Adipocyte (in vitro differentiated cells): ENCODE data around the gene TUNAR.
"Not testable (repeated sequence)": the region's sequence is repeated elsewhere in the genome, so short reads cannot be mapped to it uniquely, and the experiment has no call there.

ENCODE experiments used
- DNase-seq: peaks from one replicate; pipeline ENCODE4 v3.0.0-alpha.2; 2015; ENCODE audit warnings: low read depth
- H3K27me3 ChIP-seq: replicated peaks from 2 replicates; pipeline ENCODE4 v1.7.0; 2013; ENCODE audit warnings: mild to moderate bottlenecking, low read length, moderate library complexity; ENCODE audit not compliant: control insufficient read depth, insufficient read depth
- H3K36me3 ChIP-seq: 2 replicates; pipeline ENCODE4 v1.7.0; 2013; ENCODE audit warnings: low read length, mild to moderate bottlenecking, moderate library complexity; ENCODE audit not compliant: control insufficient read depth, insufficient read depth, severe bottlenecking
- H3K4me1 ChIP-seq: 2 replicates; pipeline ENCODE4 v1.7.0; 2013; ENCODE audit warnings: mild to moderate bottlenecking, low read length, moderate library complexity; ENCODE audit not compliant: control insufficient read depth, insufficient read depth
- H3K4me3 ChIP-seq: 2 replicates; pipeline ENCODE4 v1.7.0; 2013; ENCODE audit warnings: mild to moderate bottlenecking, low read length, moderate library complexity
- H3K9ac ChIP-seq: 2 replicates; pipeline ENCODE4 v1.7.0; 2013; ENCODE audit warnings: mild to moderate bottlenecking, low read length, moderate library complexity
- H3K9me3 ChIP-seq: 2 replicates; pipeline ENCODE4 v1.7.0; 2013; ENCODE audit warnings: mild to moderate bottlenecking, low read length, moderate library complexity; ENCODE audit not compliant: control insufficient read depth

The TUNAR gene

GRCh38 chr14:95951359-95951758, 74.7 kb downstream of the TUNAR start:
- Histone ChIP-seq H3K4me1 (no peaks in the 10 kb centered on the region), H3K9me3 (no peaks in the 10 kb centered on the region), H3K9ac (no peak overlapping the region), H3K4me3 (no peak overlapping the region), H3K27me3 (peaks cover 12% of the 10 kb centered on the region), H3K36me3 (no peaks in the 10 kb centered on the region)
- DNase-seq, result no peak

DNA sequence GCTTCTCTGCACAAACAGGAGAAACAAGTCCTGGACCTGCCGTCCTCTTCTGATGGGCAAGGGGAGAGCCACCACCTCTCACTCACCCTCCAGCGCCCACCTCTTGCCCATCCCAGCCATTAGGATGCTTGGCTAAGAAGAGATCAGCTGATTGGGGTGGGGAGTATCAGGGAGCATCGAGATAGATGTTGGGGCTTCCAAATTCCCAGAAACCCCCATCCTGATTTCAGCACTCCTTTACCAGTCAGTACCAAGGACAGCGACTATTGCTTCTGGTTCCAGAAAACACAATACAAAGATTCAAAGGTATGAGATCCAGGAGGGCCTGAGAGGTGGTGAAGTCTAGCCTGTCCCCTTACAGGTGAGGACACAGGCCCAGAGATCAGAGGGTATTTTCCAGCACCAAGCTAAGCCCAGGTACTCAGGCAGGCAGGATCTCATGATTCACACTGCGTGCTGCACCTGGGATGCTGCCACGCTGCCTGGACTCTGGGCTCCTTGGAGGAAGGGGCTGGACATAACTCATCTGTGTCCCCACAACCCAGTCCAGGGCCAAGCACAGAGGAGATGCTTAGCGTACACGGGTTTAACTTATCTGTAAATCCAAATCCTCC, 76.6 kb downstream of the TUNAR start:
- Histone ChIP-seq H3K9me3 (no peaks in the 10 kb centered on the region), H3K27me3 (peaks cover 12% of the 10 kb centered on the region), H3K4me1 (no peaks in the 10 kb centered on the region), H3K4me3 (no peak overlapping the region), H3K36me3 (no peaks in the 10 kb centered on the region), H3K9ac (no peak overlapping the region)
- DNase-seq, result peak; percentile 31

DNA sequence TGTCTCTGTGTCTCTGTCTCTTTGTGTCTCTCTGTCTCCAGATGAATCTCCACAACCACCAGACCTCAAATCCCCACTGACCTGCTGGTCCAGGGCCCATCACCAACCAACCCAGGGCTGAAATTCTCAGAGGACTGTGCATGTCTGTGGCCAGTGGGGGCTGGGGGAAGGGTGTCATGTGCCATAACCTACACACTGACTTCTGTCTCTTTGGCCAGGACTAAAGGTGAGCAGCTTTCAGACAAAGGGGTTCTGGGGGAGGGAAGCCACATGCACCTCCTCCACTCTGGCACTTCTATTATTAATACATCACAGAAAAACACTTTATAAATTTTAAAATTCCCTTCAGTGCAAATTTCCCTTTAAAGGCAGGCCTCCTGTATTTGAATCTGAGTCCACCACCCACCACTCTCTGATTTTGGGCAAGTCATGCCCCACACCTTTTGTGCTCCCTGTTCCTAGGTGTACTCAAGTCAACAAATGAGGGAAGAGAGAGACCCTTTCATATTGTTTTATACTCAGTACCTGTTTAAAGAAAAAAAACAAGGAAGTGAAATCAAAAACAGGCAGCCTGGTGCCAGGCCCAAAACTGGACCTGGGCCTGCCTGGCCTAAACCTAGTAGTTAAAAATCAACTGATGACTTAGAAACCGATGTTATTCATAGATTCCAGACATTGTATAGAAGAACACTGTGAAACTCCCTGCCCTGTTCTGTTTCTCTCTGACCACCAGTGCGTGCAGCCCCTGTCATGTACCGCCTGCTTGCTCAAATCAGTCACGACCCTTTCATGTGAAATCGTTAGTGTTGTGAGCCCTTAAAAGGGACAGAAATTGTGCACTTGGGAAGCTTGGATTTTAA, 80.2 kb downstream of the TUNAR start:
- no peaks in the 10 kb centered on the region for H3K9me3 ChIP-seq
- H3K9ac ChIP-seq, result no peak overlapping the region
- DNase-seq, result no peak
- no peak overlapping the region for H3K4me3 ChIP-seq
- peaks cover 9% of the 10 kb centered on the region for H3K27me3 ChIP-seq
- H3K4me1 ChIP-seq, result no peaks in the 10 kb centered on the region
- H3K36me3 ChIP-seq, result no peaks in the 10 kb centered on the region

GRCh38 chr14:95958105-95958504, 81.5 kb downstream of the TUNAR start:
- Histone ChIP-seq H3K27me3 (peaks cover 4% of the 10 kb centered on the region), H3K36me3 (no peaks in the 10 kb centered on the region), H3K9ac (no peak overlapping the region), H3K9me3 (no peaks in the 10 kb centered on the region), H3K4me1 (no peaks in the 10 kb centered on the region), H3K4me3 (no peak overlapping the region)
- no peak for DNase-seq

- Histone ChIP-seq H3K36me3 (no peaks in the 10 kb centered on the region), H3K9me3 (no peaks in the 10 kb centered on the region), H3K4me1 (no peaks in the 10 kb centered on the region), H3K4me3 (no peak overlapping the region), H3K9ac (no peak overlapping the region), H3K27me3 (peaks cover 4% of the 10 kb centered on the region)
- DNase-seq, result no peak
Observed at GRCh38 chr14:95959317-95959716, 82.7 kb downstream of the TUNAR start.

DNA sequence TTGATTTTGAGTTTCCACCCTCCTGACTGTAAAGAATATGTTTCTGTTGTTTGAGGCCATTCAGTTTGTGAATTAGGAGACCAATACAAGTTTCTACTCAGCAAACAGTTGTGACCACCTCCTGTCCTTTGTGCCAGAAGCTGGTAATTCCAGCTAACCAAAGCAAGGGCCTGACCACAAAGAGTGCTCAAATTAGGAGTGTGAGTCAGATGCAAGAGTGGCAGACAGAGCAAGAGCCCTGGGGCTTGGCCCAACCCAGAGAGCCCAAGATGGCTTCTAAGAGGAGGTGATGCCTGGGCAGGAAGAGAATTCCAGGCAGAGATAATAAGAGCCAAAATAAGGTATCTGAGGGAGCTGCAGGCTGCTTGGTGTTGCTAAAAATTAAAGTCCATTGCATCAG, 84.8 kb downstream of the TUNAR start:
- H3K36me3 ChIP-seq, result no peaks in the 10 kb centered on the region
- no peak for DNase-seq
- no peaks in the 10 kb centered on the region for H3K4me1 ChIP-seq
- H3K4me3 ChIP-seq, result no peak overlapping the region
- peaks cover 15% of the 10 kb centered on the region for H3K9me3 ChIP-seq
- no peak overlapping the region for H3K9ac ChIP-seq
- no peaks in the 10 kb centered on the region for H3K27me3 ChIP-seq

DNA sequence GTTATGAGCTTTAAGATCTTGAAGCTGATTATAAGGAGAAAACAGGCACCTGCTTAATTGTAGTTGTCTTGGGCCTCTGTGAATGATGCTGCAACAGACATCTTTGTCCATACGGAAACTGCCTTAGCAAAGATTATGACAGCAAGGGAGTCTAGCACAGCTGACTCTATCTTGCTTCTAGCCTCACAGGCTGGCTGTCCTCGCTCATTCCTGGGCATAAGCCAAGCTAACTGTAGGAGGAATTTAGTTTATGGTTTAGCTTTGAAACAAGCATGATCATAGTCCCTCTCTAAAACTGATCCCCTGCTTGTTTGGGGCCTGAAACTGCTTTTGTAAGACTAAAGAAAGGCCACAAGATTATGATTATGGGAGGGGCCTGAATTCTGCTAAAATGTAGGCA, 88.3 kb downstream of the TUNAR start:
- H3K36me3 ChIP-seq, result no peaks in the 10 kb centered on the region
- no peak for DNase-seq
- no peaks in the 10 kb centered on the region for H3K4me1 ChIP-seq
- H3K9me3 ChIP-seq, result peaks cover 15% of the 10 kb centered on the region
- no peak overlapping the region for H3K4me3 ChIP-seq
- no peak overlapping the region for H3K9ac ChIP-seq
- H3K27me3 ChIP-seq, result peaks cover 8% of the 10 kb centered on the region

GRCh38 chr14:95968048-95968447, 91.4 kb downstream of the TUNAR start:
- not testable (repeated sequence) for H3K9ac ChIP-seq, H3K4me1 ChIP-seq, H3K36me3 ChIP-seq, H3K4me3 ChIP-seq
- Histone ChIP-seq H3K9me3 (peaks cover 15% of the 10 kb centered on the region), H3K27me3 (peaks cover 12% of the 10 kb centered on the region)
- DNase-seq, result peak; percentile 6
